Endothelial cell of umbilical vein (primary cell): Measurements from ENCODE around the gene ZIC2. TPM values are rescaled to one million over a fixed set of nuclear protein-coding genes. Genes with fewer than 3 reads are reported as not detected.

Experiments
- BruUV-seq: library from RNA; stranded (reverse); fragments of 400-500 nt; replicated peaks from 2 replicates; lab custom pipeline; 2021; lab: Mats Ljungman, UMichigan
- CTCF ChIA-PET: fragments of 300-600, 350-600 bp; sonication (Branson Sonifier 250); formaldehyde crosslinking; loops from one replicate; lab custom pipeline; 2021; ENCODE audit warnings: antibody characterized with exemption, inconsistent platforms; lab: Charles Lee
- POLR2A ChIA-PET: fragments of 300-600, 350-600 bp; sonication (Branson Sonifier 250); formaldehyde crosslinking; loops from one replicate; lab custom pipeline; 2021; ENCODE audit warnings: antibody characterized with exemption, inconsistent platforms; lab: Charles Lee
- DNase-seq: peaks from one replicate; pipeline ENCODE4 v3.0.0-alpha.2; 2011; ENCODE audit warnings: low read depth, low spot score
- FAIRE-seq: peaks from 2 replicates; lab custom pipeline; 2011; peaks lifted over from hg19 to GRCh38; lab: Jason Lieb, UNC
- H2AFZ ChIP-seq: 2 replicates; pipeline ENCODE4 v1.6.0; 2012; ENCODE audit warnings: low read depth, low read length, control low read depth, inconsistent platforms
- H3K27ac ChIP-seq: 2 replicates; pipeline ENCODE4 v1.5.1; 2011; ENCODE audit warnings: low read depth, mild to moderate bottlenecking, control low read depth, low read length, moderate library complexity; ENCODE audit not compliant: insufficient read depth
- H3K27me3 ChIP-seq, 2 experiments: 2 replicates each; pipeline versions ENCODE4 v1.6.0 to v1.6.1; 2011; ENCODE audit warnings: low read length in 2 of 2, mixed read lengths in 1 of 2; ENCODE audit not compliant: control insufficient read depth in 2 of 2, insufficient read depth in 2 of 2
- H3K36me3 ChIP-seq, 2 experiments: 2 replicates in 1 of 2; 3 replicates in 1 of 2; pipeline ENCODE4 v1.5.1; 2011; ENCODE audit warnings: low read length in 2 of 2, mild to moderate bottlenecking in 1 of 2, moderate library complexity in 1 of 2; ENCODE audit not compliant: control insufficient read depth in 2 of 2, insufficient read depth in 2 of 2; ENCODE audit errors: extremely low read depth in 1 of 2
- H3K4me1 ChIP-seq: 3 replicates; pipeline ENCODE4 v1.5.1; 2011; ENCODE audit warnings: mild to moderate bottlenecking, low read length; ENCODE audit not compliant: control insufficient read depth, insufficient read depth; ENCODE audit errors: extremely low read depth
- H3K4me2 ChIP-seq: 2 replicates; pipeline ENCODE4 v1.6.1; 2011; ENCODE audit warnings: low read length, control low read depth, mixed read lengths; ENCODE audit not compliant: insufficient read depth
- H3K4me3 ChIP-seq, 3 experiments: fragments of 200-600 bp in 1 of 3; sonication (generic), shearing (Covaris generic) in 1 of 3; replicated peaks in 1 of 3; 2 replicates each; pipeline ENCODE4 v1.5.1; 2011 to 2016; ENCODE audit warnings: control low read depth in 3 of 3, low read length in 3 of 3, mild to moderate bottlenecking in 2 of 3, inconsistent platforms in 1 of 3, low read depth in 1 of 3, moderate library complexity in 1 of 3; ENCODE audit not compliant: insufficient read depth in 1 of 3
- H3K79me2 ChIP-seq: 2 replicates; pipeline ENCODE4 v1.6.0; 2012; ENCODE audit warnings: low read length, inconsistent platforms; ENCODE audit not compliant: control insufficient read depth, insufficient read depth
- H3K9ac ChIP-seq: replicated peaks from 2 replicates; pipeline ENCODE3; 2011; ENCODE audit warnings: low read length, control low read depth; ENCODE audit not compliant: insufficient read depth; ENCODE audit errors: extremely low read depth
- H3K9me1 ChIP-seq: replicated peaks from 3 replicates; pipeline ENCODE4 v1.6.0; 2011; ENCODE audit warnings: mild to moderate bottlenecking, low read length; ENCODE audit not compliant: control insufficient read depth, insufficient read depth; ENCODE audit errors: extremely low read depth
- H3K9me3 ChIP-seq: replicated peaks from 2 replicates; pipeline ENCODE4 v1.5.1; 2012; ENCODE audit warnings: low read length, inconsistent platforms; ENCODE audit not compliant: control insufficient read depth, insufficient read depth
- H4K20me1 ChIP-seq: replicated peaks from 2 replicates; pipeline ENCODE3; 2011; ENCODE audit warnings: mild to moderate bottlenecking, low read length; ENCODE audit not compliant: control insufficient read depth, insufficient read depth; ENCODE audit errors: extremely low read depth
- EZH2 ChIP-seq: IDR thresholded peaks from 2 replicates; pipeline ENCODE4 v1.6.1; 2012; ENCODE audit warnings: borderline replicate concordance, low read depth, mild to moderate bottlenecking, moderate library complexity, low read length, inconsistent platforms; ENCODE audit not compliant: severe bottlenecking
- MYC ChIP-seq: IDR thresholded peaks from one replicate; pipeline ENCODE4 v1.6.1; 2011; ENCODE audit warnings: mild to moderate bottlenecking, low read depth, low read length
- POLR2A ChIP-seq: IDR thresholded peaks from 2 replicates; pipeline ENCODE4 v1.6.1; 2012; ENCODE audit warnings: low read depth, mild to moderate bottlenecking, control low read depth, low read length
- POLR2AphosphoS5 ChIP-seq: IDR thresholded peaks from 2 replicates; pipeline ENCODE4 v1.6.1; 2012; ENCODE audit warnings: low read depth, mild to moderate bottlenecking, control low read depth, low read length, moderate library complexity; ENCODE audit not compliant: insufficient read depth
- dilution Hi-C: fragments of 300-500 bp; cut with MboI; formaldehyde crosslinking; loops from one replicate; pipeline ENCODE4 v1.15.0; 2019; ENCODE audit warnings: low sequenced_read_pairs; ENCODE audit not compliant: extremely low pct_ligation_motif_present
- intact Hi-C: fragments of 100-400 bp; cut with micrococcal nuclease; formaldehyde crosslinking; loops from one replicate; pipeline ENCODE4 v1.10.0; 2022
- polyA plus RNA-seq, 4 experiments: library from polyadenylated mRNA; depleted of rRNA in 3 of 4; stranded (reverse) in 3 of 4; unstranded in 1 of 4; fragments of >200 nt; gene quantifications; 2 replicates each; pipeline versions ENCODE4 v1.2.1 to v1.2.3, GENCODE V29; 2011 to 2012; ENCODE audit warnings: missing spikeins in 1 of 4
- total RNA-seq: library from RNA; stranded (reverse); gene quantifications from 2 replicates; pipeline ENCODE4 v1.2.3, GENCODE V29; 2021
- TF ChIP-seq, protein P1 (sequence below), 2 donors: IDR thresholded peaks; 1 replicate in 1 of 2; 2 replicates in 1 of 2; pipeline ENCODE4 v1.5.1; 2011; ENCODE audit warnings: low read length in 2 of 2, mild to moderate bottlenecking in 2 of 2, moderate library complexity in 2 of 2, control low read depth in 1 of 2, inconsistent platforms in 1 of 2, low read depth in 1 of 2; ENCODE audit not compliant: insufficient read depth in 1 of 2; ENCODE audit errors: extremely low read depth in 1 of 2
- TF ChIP-seq, protein P2 (sequence below): IDR thresholded peaks from 2 replicates; pipeline ENCODE4 v1.6.1; 2011; ENCODE audit not compliant: insufficient read depth, insufficient read length

ZIC2 gene
- total and polyA plus RNA-seq, 2 donors (not counting 3 experiments of a cell fraction or from before 2014, with no cell fraction given), result 0.03 TPM; not detected in 1

DNA sequence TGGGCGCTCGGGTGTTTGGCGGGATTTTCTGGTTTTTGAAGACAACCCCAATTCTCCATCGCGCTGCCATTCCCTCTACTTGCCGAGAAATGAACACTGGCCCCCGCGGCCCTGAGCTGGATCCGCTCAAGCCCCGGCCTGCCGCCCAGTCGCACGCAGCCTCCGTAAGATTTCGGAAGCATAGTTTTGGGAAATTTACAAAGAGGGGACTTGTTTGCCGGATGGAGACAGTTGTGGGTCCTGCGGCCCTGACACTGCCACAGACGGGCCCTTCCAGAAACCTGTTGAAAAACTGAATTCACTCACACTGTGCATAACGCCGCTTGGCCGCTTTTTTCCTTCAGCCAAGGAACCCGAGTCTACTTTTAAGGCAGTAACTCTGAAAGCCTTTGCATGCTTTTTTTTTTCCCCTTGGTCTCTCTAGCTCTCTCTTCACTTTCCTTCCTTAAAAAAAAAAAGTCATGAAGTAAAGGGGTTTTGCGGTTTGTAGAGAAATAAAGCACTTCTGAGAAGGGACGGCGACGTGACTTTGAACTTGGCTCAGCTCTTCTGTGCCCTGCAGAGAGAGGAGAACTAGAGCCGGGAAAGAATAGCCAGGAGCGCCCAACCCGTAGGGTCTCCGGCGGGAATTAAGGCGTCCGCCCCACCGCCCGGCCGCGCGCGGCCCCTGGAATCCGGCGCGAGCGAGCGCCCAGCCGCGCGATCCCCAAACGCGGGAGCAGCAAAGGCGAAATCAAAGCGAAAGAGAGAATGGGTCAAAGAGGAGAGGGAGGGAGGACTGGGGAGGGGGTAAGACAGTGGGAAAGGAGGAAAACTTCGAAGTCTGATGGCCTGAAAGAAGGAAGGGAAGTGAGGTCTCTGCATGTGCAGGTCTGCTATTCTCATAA is 3.4 kb upstream of the ZIC2 start:
- CTCF ChIA-PET, result no interaction called here
- no peaks in the 10 kb centered on the region for H3K9me1 ChIP-seq
- no peak overlapping the region for H3K4me3 ChIP-seq
- no TSS peak for BruUV-seq
- peaks cover 5% of the 10 kb centered on the region for H3K4me1 ChIP-seq
- dilution Hi-C loops (no loop called here), intact Hi-C loops (loop anchor here (10.0 kb wide), 1 partner anchor 697 kb away; the partner anchor contains the start of gene TMTC4)
- H3K27me3 ChIP-seq, result peaks cover 72 to 92% of the 10 kb centered on the region in 2 experiments
- POLR2A ChIA-PET, result no interaction called here
- no peak overlapping the region for H3K27ac ChIP-seq
- H3K79me2 ChIP-seq, result no peaks in the 10 kb centered on the region
- FAIRE-seq (no peak), DNase-seq (no peak)
- TF ChIP-seq POLR2A (no peak), MYC (no peak), POLR2AphosphoS5 (no peak), EZH2 (peak; percentile 88)
- no peaks in the 10 kb centered on the region for H4K20me1 ChIP-seq
- H3K4me2 ChIP-seq, result no peak overlapping the region
- H3K36me3 ChIP-seq, result no peaks in the 10 kb centered on the region
- H2AFZ ChIP-seq, result no peak overlapping the region
- no peaks in the 10 kb centered on the region for H3K9me3 ChIP-seq
- H3K9ac ChIP-seq, result no peak overlapping the region

DNA sequence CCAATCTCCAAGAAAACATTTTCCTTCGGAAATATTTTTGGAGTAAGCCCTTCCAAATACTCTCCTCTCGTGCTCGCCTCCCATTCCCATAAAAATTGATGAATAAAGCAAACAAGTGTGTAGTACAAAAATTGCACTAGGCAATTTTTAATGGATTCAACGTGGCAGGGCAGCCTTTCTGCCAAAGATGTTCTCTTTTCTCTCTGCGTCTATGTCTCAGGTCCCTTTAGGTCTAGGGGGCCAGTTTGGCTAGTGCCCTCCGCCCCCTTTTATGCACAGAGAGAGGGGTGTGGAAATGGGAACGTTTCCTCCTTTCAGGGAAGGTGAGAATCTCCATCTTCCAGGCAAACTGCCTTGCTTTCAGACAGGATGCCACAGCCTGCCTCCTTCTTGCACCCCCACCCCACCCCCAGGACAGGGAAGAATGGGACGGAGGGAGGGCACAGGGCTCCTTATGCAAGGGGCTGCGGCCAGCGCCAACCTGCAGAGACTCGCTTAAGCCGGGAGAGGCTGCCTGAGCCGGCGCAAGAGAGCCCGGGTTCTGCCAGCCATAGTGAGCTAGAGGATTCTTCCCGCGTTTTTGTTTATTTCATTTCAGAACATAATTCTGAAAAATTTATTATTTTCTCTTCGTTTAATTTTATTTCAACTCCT is 2.7 kb upstream of the ZIC2 start:
- H3K4me1 ChIP-seq, result peaks cover 5% of the 10 kb centered on the region
- H2AFZ ChIP-seq, result no peak overlapping the region
- H3K9me3 ChIP-seq, result no peaks in the 10 kb centered on the region
- no peaks in the 10 kb centered on the region for H3K79me2 ChIP-seq
- ChIA-PET POLR2A (no interaction called here), CTCF (no interaction called here)
- peaks cover 72 to 92% of the 10 kb centered on the region in 2 experiments for H3K27me3 ChIP-seq
- no peaks in the 10 kb centered on the region for H3K9me1 ChIP-seq
- H3K27ac ChIP-seq, result no peak overlapping the region
- H3K4me2 ChIP-seq, result no peak overlapping the region
- H4K20me1 ChIP-seq, result no peaks in the 10 kb centered on the region
- H3K36me3 ChIP-seq, result no peaks in the 10 kb centered on the region
- no peak overlapping the region for H3K9ac ChIP-seq
- BruUV-seq, result no TSS peak
- DNase-seq (no peak), FAIRE-seq (no peak)
- intact Hi-C loops (loop anchor here (10.0 kb wide), 1 partner anchor 696 kb away; the partner anchor contains the start of gene TMTC4), dilution Hi-C loops (no loop called here)
- no peak for TF ChIP-seq POLR2AphosphoS5
- no peak for TF ChIP-seq MYC
- TF ChIP-seq, protein P1, sequence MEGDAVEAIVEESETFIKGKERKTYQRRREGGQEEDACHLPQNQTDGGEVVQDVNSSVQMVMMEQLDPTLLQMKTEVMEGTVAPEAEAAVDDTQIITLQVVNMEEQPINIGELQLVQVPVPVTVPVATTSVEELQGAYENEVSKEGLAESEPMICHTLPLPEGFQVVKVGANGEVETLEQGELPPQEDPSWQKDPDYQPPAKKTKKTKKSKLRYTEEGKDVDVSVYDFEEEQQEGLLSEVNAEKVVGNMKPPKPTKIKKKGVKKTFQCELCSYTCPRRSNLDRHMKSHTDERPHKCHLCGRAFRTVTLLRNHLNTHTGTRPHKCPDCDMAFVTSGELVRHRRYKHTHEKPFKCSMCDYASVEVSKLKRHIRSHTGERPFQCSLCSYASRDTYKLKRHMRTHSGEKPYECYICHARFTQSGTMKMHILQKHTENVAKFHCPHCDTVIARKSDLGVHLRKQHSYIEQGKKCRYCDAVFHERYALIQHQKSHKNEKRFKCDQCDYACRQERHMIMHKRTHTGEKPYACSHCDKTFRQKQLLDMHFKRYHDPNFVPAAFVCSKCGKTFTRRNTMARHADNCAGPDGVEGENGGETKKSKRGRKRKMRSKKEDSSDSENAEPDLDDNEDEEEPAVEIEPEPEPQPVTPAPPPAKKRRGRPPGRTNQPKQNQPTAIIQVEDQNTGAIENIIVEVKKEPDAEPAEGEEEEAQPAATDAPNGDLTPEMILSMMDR (IDR thresholded peaks at IDR 0.05; ENCODE audit: extremely low read depth in 1 of 2, insufficient read depth in 1 of 2, low read depth in 1 of 2, low read length in 2 of 2), result no peak
- TF ChIP-seq, protein P2, sequence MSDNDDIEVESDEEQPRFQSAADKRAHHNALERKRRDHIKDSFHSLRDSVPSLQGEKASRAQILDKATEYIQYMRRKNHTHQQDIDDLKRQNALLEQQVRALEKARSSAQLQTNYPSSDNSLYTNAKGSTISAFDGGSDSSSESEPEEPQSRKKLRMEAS, result no peak
- TF ChIP-seq EZH2, result peak; percentile 64
- no peak for TF ChIP-seq POLR2A
- no peak overlapping the region for H3K4me3 ChIP-seq
